Activated naive CD8-positive, alpha-beta T cell treated with anti-CD3 and anti-CD28 coated beads, Interleukin-2, amount 50 U/mL, for 16 hours (primary cell): ENCODE measurements around the gene NRBP1.

Experiments
- DNase-seq: peaks from one replicate; pipeline ENCODE4 v3.0.0-alpha.2; 2020; ENCODE audit warnings: low read depth, low spot score

The NRBP1 gene

DNA sequence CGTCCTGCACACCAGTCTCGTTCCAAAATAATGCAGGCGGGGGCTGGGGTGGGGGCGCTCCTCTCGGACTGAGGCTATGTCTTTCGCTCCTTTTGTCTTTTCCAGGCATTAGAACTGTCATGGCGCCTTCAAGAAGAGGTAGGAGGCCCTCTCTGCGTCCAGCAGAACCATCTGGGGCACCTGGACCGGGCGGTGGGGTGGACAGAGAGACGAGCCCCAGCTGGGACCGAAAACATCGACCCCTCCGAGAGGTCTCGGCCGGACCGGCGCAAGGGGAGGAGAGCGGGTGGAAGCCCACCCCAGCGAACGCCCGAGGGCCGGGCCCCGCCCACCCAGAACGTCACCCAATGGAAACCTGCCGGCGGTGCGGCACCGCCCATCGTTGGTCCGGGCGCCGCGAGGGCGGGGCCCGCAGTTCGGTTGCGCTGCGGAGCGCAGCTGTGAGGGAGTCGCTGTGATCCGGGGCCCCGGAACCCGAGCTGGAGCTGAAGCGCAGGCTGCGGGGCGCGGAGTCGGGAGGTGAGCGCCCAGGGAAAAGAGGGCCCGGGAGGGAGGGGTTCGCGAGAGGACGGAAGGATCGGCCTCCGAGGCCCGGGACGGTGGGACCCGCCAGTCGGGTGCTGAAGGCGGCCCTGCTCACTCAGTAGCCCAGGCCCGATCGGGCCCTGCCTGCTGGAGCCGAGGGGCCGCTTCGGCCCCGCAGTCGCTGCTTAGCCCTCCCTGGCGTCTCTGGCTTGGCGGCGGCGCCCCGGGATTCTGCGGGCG, at the start of gene NRBP1:
TSS of gene NRBP1 (plus strand) at position 419 of the 765 bp plus-strand sequence. CDS start 4,643 bp downstream, outside the sequence.
- DNase-seq = peak; percentile 85

DNA sequence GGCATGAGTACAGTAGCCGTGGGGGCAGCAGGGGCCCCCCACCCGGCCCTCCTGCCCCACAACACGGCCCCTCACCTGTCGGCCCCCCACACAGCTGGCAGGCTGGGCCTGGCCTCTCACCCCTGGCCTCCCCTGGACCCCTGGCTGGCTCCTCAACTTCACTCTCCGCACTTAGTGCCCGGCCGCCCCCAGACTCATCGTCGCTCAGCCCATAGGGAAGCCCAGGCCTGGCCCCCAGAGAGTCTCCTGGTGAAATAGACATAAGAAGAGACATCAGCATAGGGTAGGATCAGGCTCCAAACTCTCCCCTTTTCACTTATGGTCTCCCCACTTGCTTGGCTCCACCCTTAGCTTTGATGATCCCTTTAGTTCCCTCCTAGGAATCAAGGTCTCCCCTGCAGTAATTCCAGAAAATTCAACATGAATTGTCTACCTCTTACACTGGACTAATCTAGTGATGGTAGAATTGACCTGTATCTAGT, 49.6 kb upstream of the NRBP1 start:
- no peak for DNase-seq

DNA sequence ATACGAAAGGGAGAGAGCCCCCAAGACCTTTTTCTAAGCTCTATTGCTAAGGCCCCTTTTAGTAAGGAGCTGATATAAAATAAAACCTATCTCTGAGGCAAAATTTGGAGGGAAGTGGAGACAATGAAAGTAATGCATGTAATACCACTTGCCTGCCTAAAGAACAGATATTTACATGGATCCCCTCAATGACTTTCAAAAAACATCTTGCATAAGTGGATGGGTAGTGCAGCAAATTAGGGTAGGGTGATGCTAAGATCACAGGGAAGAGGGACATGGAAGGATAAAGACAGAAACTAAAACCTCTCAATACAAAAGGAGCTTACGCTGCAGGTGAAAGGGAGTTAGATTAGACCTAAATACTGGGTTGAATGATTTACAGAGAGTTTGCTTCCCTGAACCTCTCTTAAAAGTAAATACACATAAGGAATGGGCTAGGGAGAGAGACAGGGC, 49.0 kb upstream of the NRBP1 start:
- DNase-seq = no peak

DNA sequence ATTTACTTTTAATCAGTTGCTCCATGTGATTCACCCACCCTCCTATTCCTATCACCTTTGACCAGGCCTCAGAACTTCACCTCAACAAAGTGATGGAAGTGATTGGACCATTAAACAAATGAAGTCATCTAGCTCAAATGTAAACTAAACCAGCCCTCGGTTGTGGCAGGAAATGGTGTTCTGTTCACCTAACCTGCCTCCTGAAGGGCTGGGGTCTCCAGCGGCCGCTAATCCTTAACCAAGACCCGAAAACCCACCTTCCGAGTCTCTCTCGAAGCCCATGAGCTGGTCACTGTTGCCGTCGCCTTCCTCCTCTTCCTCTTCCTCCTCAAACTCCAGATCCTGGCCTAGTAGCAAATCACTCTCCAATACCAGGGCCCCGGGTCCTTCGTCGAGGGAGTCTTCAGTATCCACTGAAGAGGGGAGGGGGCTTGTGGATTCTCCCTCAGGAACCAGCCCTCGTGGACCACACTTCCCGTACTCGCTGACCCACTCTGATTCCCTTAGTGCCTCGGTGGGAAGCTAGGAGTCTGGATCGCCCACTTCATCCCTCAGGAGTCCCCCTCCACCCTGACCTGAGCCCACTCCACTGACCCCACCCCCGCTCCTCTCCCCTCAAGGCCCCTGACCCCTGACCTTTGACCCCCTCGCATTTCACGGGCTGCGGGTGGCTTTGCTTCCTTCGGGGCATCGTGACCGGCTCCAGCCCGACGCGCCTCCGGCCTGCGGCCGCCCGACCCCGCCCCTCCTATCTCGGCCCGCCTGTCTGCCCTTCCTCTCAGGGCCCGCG, 48.4 kb upstream of the NRBP1 start:
- DNase-seq = no peak

DNA sequence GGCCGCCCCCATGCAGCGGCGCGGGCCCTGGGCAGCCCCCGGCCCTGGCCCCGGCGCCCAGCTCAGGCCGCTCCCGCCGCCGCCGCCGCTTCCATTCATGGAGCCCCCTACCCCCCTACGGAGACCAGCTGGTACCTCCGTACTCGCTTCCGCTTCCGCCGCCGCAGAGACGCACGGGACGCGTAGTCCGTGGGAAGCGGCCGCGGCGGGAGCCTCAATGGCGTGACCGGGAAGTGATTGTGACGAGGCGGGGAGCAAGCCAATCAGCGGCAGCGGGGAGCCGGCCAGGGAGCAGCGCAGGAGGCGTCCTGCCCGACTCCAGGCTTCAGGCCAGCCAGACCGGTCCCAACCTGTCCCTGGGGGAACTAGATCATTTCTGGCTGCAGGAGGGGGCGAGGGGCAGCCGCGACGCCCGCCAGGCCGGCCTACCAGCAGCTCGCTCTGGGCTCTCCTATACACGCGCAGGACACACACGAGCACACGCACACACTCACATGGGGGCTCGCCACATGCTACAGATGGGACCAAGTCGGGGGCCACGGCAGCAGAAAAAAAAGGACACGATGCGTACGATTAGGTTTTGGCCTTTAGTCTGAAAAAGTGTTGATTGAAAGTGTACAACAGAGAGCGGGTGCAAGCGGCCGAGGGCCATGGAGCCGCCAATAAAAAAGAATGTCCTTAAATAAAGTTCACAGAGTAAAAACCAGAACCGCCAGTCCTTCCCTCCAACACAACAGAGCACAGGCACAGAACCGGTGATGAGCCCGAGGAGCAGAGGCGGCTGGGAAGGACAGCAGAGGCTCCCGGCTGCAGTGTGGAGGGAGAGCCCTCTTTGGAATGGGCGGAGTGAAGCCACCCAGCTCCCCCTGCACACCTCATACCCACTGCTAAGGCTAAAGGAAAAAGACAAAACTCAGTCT, 47.5 kb upstream of the NRBP1 start, which contains the start of gene ZNF513:
TSS of gene ZNF513 (minus strand) at position 109 of the 920 bp plus-strand sequence. CDS start 208 bp downstream, outside the sequence.
- DNase-seq = peak; percentile 69

DNA sequence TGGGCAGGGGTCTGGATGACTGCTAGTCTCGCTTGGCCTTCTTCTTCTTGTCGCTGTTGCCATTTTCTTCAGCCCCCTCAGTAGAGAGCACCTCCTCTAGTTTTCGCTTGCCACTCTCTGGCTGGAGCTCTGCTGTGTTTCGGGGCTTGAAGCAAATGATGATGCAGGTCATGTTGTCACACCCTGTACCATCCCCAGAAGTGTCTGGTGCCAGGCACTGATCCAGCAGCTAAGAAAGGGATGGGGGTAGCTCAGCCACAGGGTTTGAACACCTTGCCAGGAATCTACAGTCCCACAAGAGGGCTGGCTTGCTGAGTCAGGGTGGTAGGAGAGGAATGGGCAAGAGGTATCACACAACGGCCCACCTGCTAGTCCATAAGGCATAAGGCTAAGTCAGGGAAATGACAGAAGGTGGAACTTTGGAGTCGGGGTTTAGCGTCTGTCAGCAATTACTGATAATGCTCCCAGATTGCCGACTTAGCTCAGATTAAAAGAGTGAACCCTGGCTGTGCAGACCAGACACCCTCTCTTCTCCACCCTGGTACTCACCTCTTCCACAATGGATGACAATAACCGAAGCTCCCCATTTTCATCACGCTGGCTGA, 46.8 kb upstream of the NRBP1 start:
- no peak for DNase-seq

DNA sequence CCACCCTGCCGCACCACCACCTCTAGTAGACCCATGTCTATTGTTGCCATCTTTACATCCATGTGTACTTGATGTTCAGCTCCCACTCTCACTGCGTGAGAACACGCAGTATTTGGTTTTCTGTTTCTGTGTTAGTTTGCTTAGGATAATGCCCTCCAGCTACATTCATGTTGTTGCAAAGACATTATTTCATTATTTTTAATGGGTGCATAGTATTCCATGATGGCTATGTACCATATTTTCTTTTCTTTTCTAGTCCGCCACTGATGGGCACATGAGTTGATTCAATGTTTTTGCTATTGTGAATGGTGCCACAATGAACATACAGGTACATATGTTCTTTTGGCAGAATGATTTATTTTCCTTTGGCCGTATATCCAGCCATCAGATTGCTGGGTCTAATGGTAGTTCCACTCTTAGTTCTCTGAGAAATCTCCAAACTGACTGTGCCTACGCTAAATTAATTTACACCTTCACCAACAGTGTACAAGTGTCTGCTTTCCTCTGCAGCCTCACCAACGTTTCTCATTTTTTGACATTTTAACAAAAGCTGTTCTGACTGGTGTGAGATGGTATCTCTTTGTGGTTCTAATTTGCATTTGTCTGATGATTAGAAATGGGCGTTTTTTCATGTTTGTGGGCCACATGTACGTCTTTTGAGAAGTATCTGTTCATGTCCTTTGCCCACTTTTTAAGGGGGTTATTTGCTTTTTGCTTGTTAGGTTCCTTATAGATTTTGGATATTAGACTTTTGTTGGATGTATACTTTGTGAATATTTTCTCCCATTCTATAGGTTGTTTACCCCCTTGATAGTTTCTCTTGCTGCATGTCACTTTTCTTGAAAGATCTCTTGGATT, 37.4 kb upstream of the NRBP1 start:
- no peak for DNase-seq

DNA sequence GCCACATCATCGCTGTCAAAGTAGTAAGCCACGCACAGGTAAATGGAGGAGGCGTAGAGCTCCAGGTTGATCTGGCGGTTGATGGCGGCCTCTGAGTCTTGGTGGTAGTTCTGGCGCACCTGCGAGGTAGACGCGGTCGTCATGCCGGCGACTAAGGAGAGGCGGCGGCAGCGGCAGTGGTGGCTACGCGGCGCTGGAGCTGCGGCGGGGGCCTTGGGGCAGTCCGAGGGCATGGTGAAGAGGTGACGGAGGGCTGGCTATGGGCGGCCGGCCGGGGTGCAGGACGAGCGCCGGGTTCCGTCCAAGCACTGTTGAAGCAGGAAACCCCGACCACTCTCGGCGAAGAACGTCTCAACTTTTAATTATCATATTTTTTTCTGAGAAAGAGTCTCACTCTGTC, 35.2 kb upstream of the NRBP1 start:
- no peak for DNase-seq

DNA sequence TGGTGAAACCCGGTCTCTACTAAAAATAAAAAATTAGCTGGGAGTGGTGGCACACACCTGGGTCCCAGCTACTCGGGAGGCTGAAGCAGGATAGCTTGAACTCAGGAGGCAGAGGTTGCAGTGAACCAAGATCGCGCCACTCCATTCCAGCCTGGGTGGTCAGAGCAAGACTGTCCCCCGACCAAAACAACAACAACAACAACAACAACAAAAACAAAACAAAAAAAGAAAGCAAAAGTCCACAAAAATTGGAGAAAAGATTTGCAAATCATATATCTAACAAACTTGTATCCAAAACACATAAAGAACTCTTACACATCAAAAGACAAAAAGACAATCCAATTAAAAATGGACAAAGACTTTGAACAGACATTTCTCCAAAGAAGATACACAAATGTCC, 29.5 kb upstream of the NRBP1 start:
- DNase-seq = no peak

DNA sequence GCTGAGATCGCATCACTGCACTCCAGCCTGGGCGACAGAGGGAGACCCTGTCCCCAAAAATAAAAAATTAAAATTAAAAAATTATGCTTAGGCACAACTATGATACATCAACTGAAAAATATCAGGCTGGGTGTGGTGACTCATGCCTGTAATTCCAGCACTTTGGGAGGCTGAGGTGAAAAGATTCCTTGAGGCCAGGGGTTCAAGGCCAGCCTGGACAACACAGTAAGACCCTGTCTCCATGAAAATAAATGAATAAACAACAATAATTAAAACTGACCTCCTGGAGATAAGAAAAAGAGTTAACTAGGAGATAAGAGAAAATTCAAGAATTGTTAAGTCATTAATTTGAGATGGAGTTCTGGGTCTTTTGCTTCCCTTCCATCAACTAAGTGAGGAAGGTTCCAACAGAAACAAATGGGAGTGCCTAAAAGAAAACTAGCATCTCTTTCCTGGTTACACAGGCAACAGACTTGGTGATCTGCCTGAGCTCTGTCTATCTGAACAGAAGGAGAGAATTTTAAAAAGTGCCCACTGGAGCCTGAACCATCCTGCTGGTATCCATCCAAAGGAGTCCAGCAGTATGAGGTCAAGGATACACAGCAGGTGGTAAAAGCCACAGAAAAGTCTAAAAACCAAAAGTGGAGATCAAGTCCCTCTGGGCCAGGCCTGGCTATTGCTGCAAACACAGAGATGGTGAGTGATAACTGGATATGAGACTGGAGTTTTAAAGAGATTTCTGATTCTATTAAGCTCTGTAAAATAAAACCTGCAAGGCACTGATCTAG, 27.9 kb upstream of the NRBP1 start:
- no peak for DNase-seq

DNA sequence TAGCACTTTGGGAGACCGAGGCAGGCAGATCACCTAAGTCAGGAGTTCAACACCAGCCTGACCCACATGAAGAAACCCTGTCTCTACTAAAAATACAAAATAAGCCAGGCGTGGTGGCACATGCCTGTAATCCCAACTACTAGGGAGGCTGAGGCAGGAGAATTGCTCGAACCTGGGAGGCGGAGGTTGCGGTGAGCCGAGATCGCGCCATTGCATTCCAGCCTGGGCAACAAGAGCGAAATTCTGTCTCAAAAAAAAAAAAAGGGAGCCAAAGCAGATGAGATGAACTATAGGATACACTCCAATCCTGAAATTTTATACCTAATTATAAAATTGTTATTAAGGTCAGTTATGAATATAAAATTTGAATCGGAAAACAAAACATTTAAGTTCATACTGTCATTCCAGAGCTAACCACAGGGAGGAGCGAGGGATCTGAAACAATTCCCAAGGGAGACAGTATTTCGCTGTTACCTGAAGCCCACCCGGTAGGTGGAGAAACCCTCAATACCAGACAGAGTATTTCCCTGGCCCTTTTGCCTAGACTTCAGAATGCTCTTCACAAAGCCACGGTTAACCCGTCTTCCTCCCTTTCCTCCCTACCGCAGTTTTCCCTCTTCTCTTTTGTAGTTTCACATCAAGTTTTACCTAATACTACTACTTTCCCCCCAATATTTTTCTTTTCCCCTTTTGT, 20.5 kb upstream of the NRBP1 start:
- DNase-seq = no peak

DNA sequence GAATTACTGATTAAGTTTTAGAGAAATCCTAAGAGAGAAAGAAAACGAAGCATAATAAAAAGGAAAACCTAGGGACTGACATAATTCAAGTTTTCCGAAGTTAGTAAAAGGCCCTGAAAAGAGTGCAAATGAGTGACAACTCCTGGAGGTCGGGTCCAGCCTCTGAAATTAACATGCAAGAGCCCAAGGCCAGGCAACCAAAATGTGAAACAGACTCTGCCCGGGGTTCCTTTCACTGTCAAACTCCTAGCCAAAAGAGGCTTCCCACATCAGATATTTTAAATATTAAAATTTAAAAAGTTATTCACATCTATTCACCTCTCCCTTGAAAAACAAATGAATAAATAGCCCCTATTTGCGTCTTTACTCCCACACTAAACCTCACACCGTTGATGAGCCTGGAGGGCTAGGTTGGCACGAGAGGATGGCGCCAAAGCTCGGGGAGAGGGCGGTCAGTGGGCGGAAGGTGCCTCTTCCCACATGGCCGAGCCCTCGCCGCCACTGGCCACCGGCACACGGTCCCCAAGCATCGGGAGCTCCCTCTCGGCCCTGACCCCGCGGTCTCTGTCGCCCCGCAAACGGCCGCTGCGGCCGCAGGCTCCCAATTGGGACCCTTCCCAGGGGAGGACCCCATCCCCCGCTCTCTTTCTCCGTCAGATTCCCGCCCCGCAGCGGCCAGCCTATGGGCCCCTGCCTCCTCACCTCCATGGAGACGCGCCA, 19.7 kb upstream of the NRBP1 start:
- DNase-seq = no peak

DNA sequence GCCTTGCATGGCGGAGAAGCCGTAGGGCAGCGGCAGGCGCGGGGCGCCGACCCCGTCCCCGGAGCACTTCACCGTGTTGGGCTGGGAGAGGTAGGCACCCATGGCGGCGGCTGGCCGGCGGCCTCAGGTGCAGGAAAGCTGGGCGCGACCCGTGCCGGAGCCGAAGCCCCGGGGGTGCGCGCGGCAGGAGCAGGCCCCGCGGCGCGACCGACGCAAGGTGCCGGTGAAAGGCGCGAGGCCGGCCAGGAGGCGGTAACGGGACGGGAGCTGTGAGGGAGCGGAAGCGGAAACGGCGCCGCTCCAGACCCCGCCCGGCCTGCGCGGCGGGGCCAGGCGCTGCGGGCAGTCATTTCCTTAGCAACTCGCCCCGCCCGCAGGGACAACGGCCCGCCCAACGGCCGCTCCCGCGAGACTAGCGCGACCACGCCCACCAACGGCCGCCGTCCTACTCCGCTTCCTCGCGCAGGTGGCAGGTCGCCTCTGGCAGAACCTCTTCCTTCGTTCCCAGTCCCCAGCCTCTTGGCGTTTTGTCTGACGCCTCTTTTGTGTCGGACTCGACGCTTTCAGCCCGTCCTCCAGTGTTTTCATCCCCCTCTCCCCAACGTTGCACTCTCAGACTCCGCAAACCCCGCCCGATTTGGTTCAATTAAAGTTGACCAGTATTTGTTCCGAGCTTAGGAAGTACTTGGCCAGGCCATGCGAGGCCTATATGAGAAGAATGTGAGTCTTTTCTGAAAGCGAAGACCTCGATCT, 18.9 kb upstream of the NRBP1 start, which contains the start of gene PPM1G:
TSS of gene PPM1G (minus strand) at position 271 of the 753 bp plus-strand sequence. CDS start at position 102, 169 bp downstream.
- DNase-seq = peak; percentile 90

DNA sequence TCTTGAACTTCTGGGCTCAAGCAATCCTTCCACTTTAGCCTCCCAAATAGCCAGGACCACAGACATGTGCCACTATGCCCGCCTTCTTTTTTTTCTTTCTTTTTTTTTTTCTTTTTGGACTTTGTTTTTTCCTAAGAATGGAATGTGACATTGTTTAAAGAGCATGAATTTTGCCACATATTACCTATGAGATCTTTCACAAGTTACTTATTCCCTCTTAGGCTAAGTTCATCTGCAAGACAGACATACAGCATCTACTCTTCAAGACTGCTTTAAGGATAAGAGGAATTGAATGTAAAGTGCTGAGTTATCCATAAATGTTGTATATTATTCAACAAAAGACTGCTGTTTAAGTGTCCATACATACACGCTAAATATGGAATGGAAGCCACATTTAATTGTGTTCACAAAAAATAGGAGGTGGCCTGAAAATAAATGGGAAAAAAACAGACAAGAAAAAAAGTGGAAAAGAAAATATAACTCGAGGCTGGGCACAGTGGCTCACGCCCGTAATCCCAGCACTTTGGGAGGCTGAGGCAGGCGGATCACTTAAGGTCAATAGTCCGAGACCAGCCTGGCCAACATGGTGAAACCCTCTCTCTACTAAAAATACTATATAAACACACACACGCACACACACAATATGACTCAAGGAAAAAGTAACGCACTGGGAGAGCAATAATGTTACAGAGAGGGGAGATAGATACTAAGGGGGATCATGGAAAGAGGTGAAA, 15.8 kb upstream of the NRBP1 start:
- no peak for DNase-seq

DNA sequence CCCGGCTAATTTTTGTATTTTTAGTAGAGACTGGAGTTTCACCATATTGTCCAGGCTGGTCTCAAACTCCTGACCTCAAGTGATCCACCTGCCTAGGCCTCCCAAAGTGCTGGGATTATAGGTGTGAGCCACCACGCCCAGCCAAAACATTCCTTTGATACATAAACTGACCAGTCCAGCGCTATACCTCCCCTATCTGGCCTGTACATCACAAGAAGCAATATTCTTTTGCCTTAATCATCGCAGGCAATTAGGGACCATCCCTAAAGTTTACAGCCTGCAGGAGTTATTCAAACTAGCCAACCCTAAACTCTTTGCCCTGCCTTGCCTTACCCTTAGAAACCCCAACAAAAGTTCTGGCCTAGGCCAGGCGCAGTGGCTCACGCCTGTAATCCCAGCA, 12.3 kb upstream of the NRBP1 start:
- no peak for DNase-seq

DNA sequence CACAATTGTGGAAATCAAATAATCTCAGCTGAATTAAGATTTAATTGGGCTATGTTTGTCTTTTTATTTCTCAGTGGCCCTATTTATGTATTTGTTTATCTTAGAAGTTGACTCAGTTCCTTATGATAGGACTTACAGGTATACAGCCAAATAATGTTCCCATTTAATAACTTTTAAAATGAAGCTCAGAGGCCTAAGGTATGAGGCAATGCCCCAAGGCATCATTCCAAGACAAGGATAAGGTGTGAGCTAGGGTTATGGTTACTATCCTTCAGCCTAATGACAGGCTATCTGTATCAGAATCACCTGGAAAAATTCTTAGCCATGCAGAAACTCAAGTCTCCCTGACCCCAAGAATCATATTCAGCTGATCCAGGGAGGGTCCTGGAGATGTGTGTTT, 7.4 kb upstream of the NRBP1 start:
- DNase-seq = no peak
